SK-N-SH (cell line): ENCODE measurements around the gene TEX19.

Experiments used
- CTCF ChIP-seq: fragments of 200-600 bp; sonication (generic); IDR thresholded peaks from 2 replicates; pipeline ENCODE4 v1.6.1; 2017; ENCODE audit warnings: antibody characterized with exemption, mild to moderate bottlenecking, moderate library complexity
- POLR2AphosphoS5 ChIP-seq: IDR thresholded peaks from 2 replicates; pipeline ENCODE4 v1.6.1; 2012; ENCODE audit warnings: low read depth, low read length
- TAF1 ChIP-seq: IDR thresholded peaks from 2 replicates; pipeline ENCODE4 v1.6.1; 2012; ENCODE audit warnings: low read depth, mild to moderate bottlenecking, low read length, moderate library complexity, borderline replicate concordance

- TF ChIP-seq CTCF (no peak), TAF1 (no peak), POLR2AphosphoS5 (no peak)
Measured at GRCh38 chr17:82323514-82324234, 35.4 kb upstream of the TEX19 start.
